PC-3 (cell line): ENCODE measurements around the gene BTBD16. TPM values are rescaled to one million over a fixed set of nuclear protein-coding genes. Genes with fewer than 3 reads are reported as not detected.
A peak's percentile ranks its signal among the peaks of the same experiment; 100 is the strongest.

ENCODE experiments used
- ATAC-seq: fragments of 200-7000 bp; cut with Tn5 transposase; 2 replicates; pipeline ENCODE4 v1.9.1; 2020; ENCODE audit warnings: mild to moderate bottlenecking, moderate library complexity
- BruUV-seq: library from RNA; stranded (reverse); fragments of 400-500 nt; replicated peaks from 2 replicates; lab custom pipeline; 2021; lab: Mats Ljungman, UMichigan
- CTCF ChIA-PET: fragments of 300-600 bp; sonication (Branson Sonifier 250); formaldehyde crosslinking; loops from one replicate; lab custom pipeline; 2022; ENCODE audit warnings: antibody characterized with exemption; lab: Charles Lee
- POLR2A ChIA-PET: fragments of 300-600 bp; sonication (Branson Sonifier 250); formaldehyde crosslinking; loops from one replicate; lab custom pipeline; 2022; ENCODE audit warnings: antibody characterized with exemption; ENCODE audit not compliant: unreplicated experiment; lab: Charles Lee
- DNase-seq: peaks from one replicate; pipeline ENCODE4 v3.0.0-alpha.2; 2015
- H2AFZ ChIP-seq: fragments of 300-600 bp; sonication (generic); 2 replicates; pipeline ENCODE4 v1.6.0; 2016; ENCODE audit warnings: antibody characterized with exemption, low read length
- H3F3A ChIP-seq: fragments of 300-600 bp; sonication (generic); one replicate; pipeline ENCODE4 v1.6.0; 2017; ENCODE audit warnings: antibody characterized with exemption, low read length, control low read depth, mild to moderate bottlenecking; ENCODE audit not compliant: unreplicated experiment
- H3K27ac ChIP-seq: fragments of 300-600 bp; sonication (generic); 2 replicates; pipeline ENCODE4 v1.5.1; 2016; ENCODE audit warnings: mild to moderate bottlenecking, low read length
- H3K27me3 ChIP-seq: fragments of 300-600 bp; sonication (generic); 2 replicates; pipeline ENCODE4 v1.6.1; 2016; ENCODE audit warnings: low read length, mixed read lengths
- H3K36me3 ChIP-seq: fragments of 300-600 bp; sonication (generic); 2 replicates; pipeline ENCODE4 v1.6.1; 2016; ENCODE audit warnings: low read depth, mixed run types, low read length, mixed read lengths
- H3K4me1 ChIP-seq: fragments of 300-600 bp; sonication (generic); 2 replicates; pipeline ENCODE4 v1.5.1; 2016; ENCODE audit warnings: low read length; ENCODE audit not compliant: insufficient read depth
- H3K4me2 ChIP-seq: fragments of 300-600 bp; sonication (generic); 2 replicates; pipeline ENCODE4 v1.6.0; 2016; ENCODE audit warnings: low read length
- H3K4me3 ChIP-seq: fragments of 300-600 bp; sonication (generic); 2 replicates; pipeline ENCODE4 v1.5.1; 2016; ENCODE audit warnings: mild to moderate bottlenecking, low read length, mixed read lengths
- H3K79me2 ChIP-seq: fragments of 300-600 bp; sonication (generic); 2 replicates; pipeline ENCODE4 v1.6.1; 2017; ENCODE audit warnings: low read length, mixed read lengths
- H3K9ac ChIP-seq: fragments of 300-600 bp; sonication (generic); 2 replicates; pipeline ENCODE4 v1.6.0; 2016; ENCODE audit warnings: mild to moderate bottlenecking, low read length
- H3K9me2 ChIP-seq: fragments of 300-600 bp; sonication (generic); replicated peaks from 2 replicates; pipeline ENCODE4 v1.6.1; 2016; ENCODE audit warnings: mixed run types, low read length, mixed read lengths
- H3K9me3 ChIP-seq: fragments of 300-600 bp; sonication (generic); 2 replicates; pipeline ENCODE4 v1.6.1; 2016; ENCODE audit warnings: low read length, mixed read lengths
- H4K20me1 ChIP-seq: fragments of 300-600 bp; sonication (generic); 2 replicates; pipeline ENCODE4 v1.6.1; 2016; ENCODE audit warnings: low read length, mixed read lengths
- EZH2 ChIP-seq: fragments of 300-600 bp; sonication (generic); IDR thresholded peaks from one replicate; pipeline ENCODE4 v1.6.1; 2017; ENCODE audit warnings: antibody characterized with exemption, mild to moderate bottlenecking, low read length; ENCODE audit not compliant: unreplicated experiment
- EZH2phosphoT487 ChIP-seq: fragments of 300-600 bp; sonication (generic); IDR thresholded peaks from 2 replicates; pipeline ENCODE4 v1.6.1; 2018; ENCODE audit warnings: mild to moderate bottlenecking, antibody characterized with exemption, low read length, borderline replicate concordance
- intact Hi-C: fragments of 100-400 bp; cut with micrococcal nuclease; formaldehyde crosslinking; loops from 2 replicates; pipeline ENCODE4 v1.9.0; 2023
- total RNA-seq: library from RNA; depleted of rRNA; stranded (reverse); fragments of >200 nt; gene quantifications from 2 replicates; pipeline ENCODE4 v1.2.3, GENCODE V29; 2014
- TF ChIP-seq, protein P1 (sequence below): fragments of 300-600 bp; sonication (generic); conservative IDR thresholded peaks from 2 replicates; pipeline ENCODE4 v1.5.1; 2017; ENCODE audit warnings: antibody characterized with exemption, low read depth, mild to moderate bottlenecking, low read length

Gene BTBD16
- total RNA-seq, 1 experiment from 2014 or later, result not detected

DNA sequence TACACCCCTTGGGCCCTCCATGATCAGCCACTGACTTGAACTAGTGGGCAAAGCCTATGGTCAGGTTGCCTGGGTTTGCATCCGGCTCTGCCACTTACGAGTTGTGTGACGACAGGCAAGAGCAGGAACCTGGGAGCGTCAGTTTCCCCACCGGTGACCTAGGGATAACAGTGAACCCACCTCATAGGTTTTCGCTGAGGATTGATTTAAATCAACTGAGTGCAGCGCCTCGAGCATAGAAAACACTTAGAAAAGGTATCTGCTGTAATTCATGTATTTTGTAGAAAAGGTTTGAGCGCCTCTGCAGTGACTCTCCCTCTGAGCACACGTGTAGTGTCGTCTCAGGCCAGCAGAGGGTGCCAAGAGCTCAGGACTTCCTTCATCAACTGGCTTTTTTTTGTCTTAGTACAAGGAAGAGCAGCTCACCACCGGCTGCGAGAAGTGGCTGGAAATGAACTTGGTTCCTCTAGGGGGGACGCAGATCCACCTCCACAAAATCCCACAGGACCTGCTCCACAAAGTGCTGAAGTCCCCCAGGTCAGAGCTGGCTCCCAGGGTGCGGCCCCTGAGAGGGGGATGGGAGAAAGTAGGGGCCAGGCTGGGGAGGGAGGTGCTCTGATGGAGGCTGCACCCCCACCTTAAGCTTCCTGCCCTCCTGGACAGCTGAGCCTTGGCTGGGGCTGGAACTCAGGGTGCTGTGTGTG is 27.7 kb downstream of the BTBD16 start:
- peak; percentile 82 for DNase-seq
- Histone ChIP-seq H3K4me1 (peaks cover 22% of the 10 kb centered on the region), H2AFZ (peak overlapping the region; percentile 74; the same call in 1 of the 2 replicates), H3K79me2 (no peaks in the 10 kb centered on the region), H3K27ac (no peak overlapping the region), H3K36me3 (no peaks in the 10 kb centered on the region), H3K27me3 (no peaks in the 10 kb centered on the region), H3F3A (no peaks in the 10 kb centered on the region), H3K9me2 (no peaks in the 10 kb centered on the region), H3K4me2 (peak overlapping the region; percentile 77), H3K9ac (no peak overlapping the region), H3K9me3 (no peaks in the 10 kb centered on the region), H3K4me3 (no peak overlapping the region), H4K20me1 (no peaks in the 10 kb centered on the region)
- ChIA-PET CTCF (interaction anchor here (0.6 to 1.6 kb wide), 12 partner anchors 9 to 267 kb away, joined by 3 to 11 read pairs (median 4); no protein-coding TSS in a partner anchor), POLR2A (no interaction called here)
- no TSS peak for BruUV-seq
- intact Hi-C loops, result loop anchor here (1.0 to 10.0 kb wide), 4 partner anchors 44 to 406 kb away; no protein-coding TSS in a partner anchor
- TF ChIP-seq, protein P1, sequence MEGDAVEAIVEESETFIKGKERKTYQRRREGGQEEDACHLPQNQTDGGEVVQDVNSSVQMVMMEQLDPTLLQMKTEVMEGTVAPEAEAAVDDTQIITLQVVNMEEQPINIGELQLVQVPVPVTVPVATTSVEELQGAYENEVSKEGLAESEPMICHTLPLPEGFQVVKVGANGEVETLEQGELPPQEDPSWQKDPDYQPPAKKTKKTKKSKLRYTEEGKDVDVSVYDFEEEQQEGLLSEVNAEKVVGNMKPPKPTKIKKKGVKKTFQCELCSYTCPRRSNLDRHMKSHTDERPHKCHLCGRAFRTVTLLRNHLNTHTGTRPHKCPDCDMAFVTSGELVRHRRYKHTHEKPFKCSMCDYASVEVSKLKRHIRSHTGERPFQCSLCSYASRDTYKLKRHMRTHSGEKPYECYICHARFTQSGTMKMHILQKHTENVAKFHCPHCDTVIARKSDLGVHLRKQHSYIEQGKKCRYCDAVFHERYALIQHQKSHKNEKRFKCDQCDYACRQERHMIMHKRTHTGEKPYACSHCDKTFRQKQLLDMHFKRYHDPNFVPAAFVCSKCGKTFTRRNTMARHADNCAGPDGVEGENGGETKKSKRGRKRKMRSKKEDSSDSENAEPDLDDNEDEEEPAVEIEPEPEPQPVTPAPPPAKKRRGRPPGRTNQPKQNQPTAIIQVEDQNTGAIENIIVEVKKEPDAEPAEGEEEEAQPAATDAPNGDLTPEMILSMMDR, result peak; percentile 87
- TF ChIP-seq EZH2phosphoT487, result no peak
- no peak for TF ChIP-seq EZH2
- ATAC-seq, result peak; percentile 83

DNA sequence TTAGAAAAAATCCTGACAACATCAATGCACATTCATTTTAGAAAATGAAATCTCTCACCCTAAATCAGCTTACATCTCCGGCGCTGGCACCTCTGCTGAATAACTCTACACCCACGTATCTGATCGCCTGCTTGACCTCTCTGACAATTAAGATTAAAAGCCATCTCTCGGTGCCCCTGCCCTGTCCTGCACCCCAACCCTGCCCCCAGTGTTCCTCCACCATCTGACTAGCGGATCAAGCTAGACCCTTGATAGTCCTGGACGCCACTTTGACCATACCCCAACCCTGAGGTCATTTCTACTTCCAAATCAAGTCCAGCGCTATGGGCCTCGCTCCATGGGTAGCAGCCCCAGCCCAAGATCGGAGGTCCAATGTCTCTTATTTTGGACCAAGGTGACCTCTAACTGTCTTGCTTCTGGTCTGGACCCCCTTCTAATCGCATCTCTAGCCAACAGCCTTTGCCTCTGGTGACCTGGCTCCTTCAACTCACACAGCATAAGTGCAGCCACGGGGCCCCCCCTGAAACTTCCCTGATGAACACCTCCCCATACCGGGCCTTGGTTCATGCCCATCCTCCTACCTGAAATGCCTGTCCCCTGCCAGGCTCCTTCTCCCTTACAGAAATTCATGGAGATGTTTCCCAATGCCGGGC is 28.5 kb downstream of the BTBD16 start:
- no TSS peak for BruUV-seq

More for the DNA sequence above, 28.5 kb downstream of the BTBD16 start:
- intact Hi-C loops, result loop anchor here (1.0 to 10.0 kb wide), 4 partner anchors 43 to 405 kb away; no protein-coding TSS in a partner anchor
- Histone ChIP-seq H3K4me1 (peaks cover 14% of the 10 kb centered on the region), H4K20me1 (no peaks in the 10 kb centered on the region), H3K9me3 (no peaks in the 10 kb centered on the region), H3K79me2 (no peaks in the 10 kb centered on the region), H3K4me2 (peak overlapping the region; percentile 77; the same call in 1 of the 2 replicates), H3F3A (no peaks in the 10 kb centered on the region), H3K4me3 (no peak overlapping the region), H2AFZ (no peak overlapping the region), H3K27me3 (no peaks in the 10 kb centered on the region), H3K27ac (no peak overlapping the region), H3K9me2 (no peaks in the 10 kb centered on the region), H3K36me3 (no peaks in the 10 kb centered on the region), H3K9ac (no peak overlapping the region)
- DNase-seq (no peak), ATAC-seq (no peak)
- ChIA-PET CTCF (interaction anchor here (0.6 to 1.6 kb wide), 11 partner anchors 8 to 266 kb away, joined by 3 to 11 read pairs (median 3); no protein-coding TSS in a partner anchor), POLR2A (no interaction called here)
- TF ChIP-seq EZH2phosphoT487, result no peak
- no peak for TF ChIP-seq EZH2
- TF ChIP-seq, protein P1, result no peak
